Left hindlimb (tissue), 1 donor: ENCODE data around the gene TRAF3.

Experiments used
- DNase-seq: peaks from one replicate; pipeline ENCODE4 v3.0.0-alpha.2; 2018

Gene TRAF3

GRCh38 chr14:102776761-102777710 lies at the start of gene TRAF3:
TSS of gene TRAF3 (plus strand) at chr14:102777449. CDS start at chr14:102870202, 92,753 bp downstream.
- DNase-seq, result peak; percentile 77

GRCh38 chr14:102728501-102728900 lies 48.7 kb upstream of the TRAF3 start:
- DNase-seq, result no peak

GRCh38 chr14:102729268-102729667 lies 48.0 kb upstream of the TRAF3 start:
- no peak for DNase-seq

- no peak for DNase-seq
Measured at GRCh38 chr14:102729825-102730224, 47.4 kb upstream of the TRAF3 start.

GRCh38 chr14:102731101-102731870 lies 46.0 kb upstream of the TRAF3 start:
- no peak for DNase-seq

- no peak for DNase-seq
Measured at GRCh38 chr14:102731871-102732800, 45.1 kb upstream of the TRAF3 start.

GRCh38 chr14:102732924-102733323 lies 44.3 kb upstream of the TRAF3 start:
- DNase-seq, result no peak

GRCh38 chr14:102733326-102733725 lies 43.9 kb upstream of the TRAF3 start:
- no peak for DNase-seq

GRCh38 chr14:102734436-102734835 lies 42.8 kb upstream of the TRAF3 start:
- no peak for DNase-seq

GRCh38 chr14:102736956-102737355 lies 40.3 kb upstream of the TRAF3 start:
- no peak for DNase-seq

- DNase-seq, result no peak
Measured at GRCh38 chr14:102737402-102738372, 39.6 kb upstream of the TRAF3 start.

GRCh38 chr14:102738373-102739189 lies 38.7 kb upstream of the TRAF3 start:
- no peak for DNase-seq

GRCh38 chr14:102739190-102739469 lies 38.1 kb upstream of the TRAF3 start:
- no peak for DNase-seq

GRCh38 chr14:102746634-102747438 lies 30.4 kb upstream of the TRAF3 start:
- DNase-seq, result no peak

- DNase-seq, result no peak
Measured at GRCh38 chr14:102748806-102749205, 28.4 kb upstream of the TRAF3 start.

GRCh38 chr14:102749393-102750305 lies 27.6 kb upstream of the TRAF3 start:
- DNase-seq, result peak; percentile 34

GRCh38 chr14:102750376-102750775 lies 26.9 kb upstream of the TRAF3 start:
- peak; percentile 6 for DNase-seq

GRCh38 chr14:102751088-102751487 lies 26.2 kb upstream of the TRAF3 start:
- DNase-seq, result peak; percentile 21
